COLO668 (cell line): Measurements from ENCODE around the gene SAMD4B.

Experiments
- DNase-seq: peaks from one replicate; lab custom pipeline; 2025; ENCODE audit not compliant: unreplicated experiment; lab: John Stamatoyannopoulos, UW

SAMD4B gene

GRCh38 chr19:39389631-39390414 lies 47.6 kb downstream of the SAMD4B start:
- DNase-seq, result no peak

GRCh38 chr19:39390451-39390750 lies 48.2 kb downstream of the SAMD4B start:
- no peak for DNase-seq

- peak; percentile 98 for DNase-seq
These were observed 48.7 kb downstream of the SAMD4B start, which contains the start of the genes MED29 and PAF1 for GRCh38 chr19:39390751-39391437. TSS of gene MED29 (plus strand) at chr19:39391378. CDS start at chr19:39391423, 45 bp downstream. TSS of gene PAF1 (minus strand) at chr19:39391106. CDS start at chr19:39390864, 242 bp downstream.

- DNase-seq, result peak; percentile 89
These were observed 55.4 kb downstream of the SAMD4B start for GRCh38 chr19:39397360-39398296.

GRCh38 chr19:39398297-39398864 lies 56.2 kb downstream of the SAMD4B start:
- DNase-seq, result no peak

GRCh38 chr19:39399668-39400050 lies 57.4 kb downstream of the SAMD4B start:
- DNase-seq, result no peak

- no peak for DNase-seq
These were observed 57.8 kb downstream of the SAMD4B start for GRCh38 chr19:39400061-39400460.

- no peak for DNase-seq
These were observed 58.9 kb downstream of the SAMD4B start for GRCh38 chr19:39401070-39401548.

- DNase-seq, result peak; percentile 49
These were observed 59.5 kb downstream of the SAMD4B start for GRCh38 chr19:39401549-39402345.

GRCh38 chr19:39402346-39403300 lies 60.4 kb downstream of the SAMD4B start:
- DNase-seq, result peak; percentile 88

- DNase-seq, result peak; percentile 93
These were observed 61.4 kb downstream of the SAMD4B start for GRCh38 chr19:39403331-39404312.

- no peak for DNase-seq
These were observed 63.2 kb downstream of the SAMD4B start for GRCh38 chr19:39405261-39405957.

GRCh38 chr19:39405958-39406655 lies 63.9 kb downstream of the SAMD4B start:
- DNase-seq, result no peak

- peak; percentile 85 for DNase-seq
These were observed 64.6 kb downstream of the SAMD4B start, which contains the start of gene ZFP36 for GRCh38 chr19:39406656-39407409. TSS of gene ZFP36 (plus strand) at chr19:39406847. CDS start at chr19:39406905, 58 bp downstream.

- DNase-seq, result no peak
These were observed 65.1 kb downstream of the SAMD4B start for GRCh38 chr19:39407410-39407659.
